ENCODE results near the gene CABLES1.

- TF ChIP-seq, protein P1, sequence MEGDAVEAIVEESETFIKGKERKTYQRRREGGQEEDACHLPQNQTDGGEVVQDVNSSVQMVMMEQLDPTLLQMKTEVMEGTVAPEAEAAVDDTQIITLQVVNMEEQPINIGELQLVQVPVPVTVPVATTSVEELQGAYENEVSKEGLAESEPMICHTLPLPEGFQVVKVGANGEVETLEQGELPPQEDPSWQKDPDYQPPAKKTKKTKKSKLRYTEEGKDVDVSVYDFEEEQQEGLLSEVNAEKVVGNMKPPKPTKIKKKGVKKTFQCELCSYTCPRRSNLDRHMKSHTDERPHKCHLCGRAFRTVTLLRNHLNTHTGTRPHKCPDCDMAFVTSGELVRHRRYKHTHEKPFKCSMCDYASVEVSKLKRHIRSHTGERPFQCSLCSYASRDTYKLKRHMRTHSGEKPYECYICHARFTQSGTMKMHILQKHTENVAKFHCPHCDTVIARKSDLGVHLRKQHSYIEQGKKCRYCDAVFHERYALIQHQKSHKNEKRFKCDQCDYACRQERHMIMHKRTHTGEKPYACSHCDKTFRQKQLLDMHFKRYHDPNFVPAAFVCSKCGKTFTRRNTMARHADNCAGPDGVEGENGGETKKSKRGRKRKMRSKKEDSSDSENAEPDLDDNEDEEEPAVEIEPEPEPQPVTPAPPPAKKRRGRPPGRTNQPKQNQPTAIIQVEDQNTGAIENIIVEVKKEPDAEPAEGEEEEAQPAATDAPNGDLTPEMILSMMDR (IDR thresholded peaks at IDR 0.05; ENCODE audit: low read length), result no peak
- no peak for TF ChIP-seq EZH2 (IDR thresholded peaks at IDR 0.05; ENCODE audit: borderline replicate concordance, low read length)
Measured at GRCh38 chr18:23154030-23154429, 18.7 kb downstream of the CABLES1 start.

All from OCI-LY1 (cell line).